Measurements from ENCODE around the gene MMEL1.

DNA sequence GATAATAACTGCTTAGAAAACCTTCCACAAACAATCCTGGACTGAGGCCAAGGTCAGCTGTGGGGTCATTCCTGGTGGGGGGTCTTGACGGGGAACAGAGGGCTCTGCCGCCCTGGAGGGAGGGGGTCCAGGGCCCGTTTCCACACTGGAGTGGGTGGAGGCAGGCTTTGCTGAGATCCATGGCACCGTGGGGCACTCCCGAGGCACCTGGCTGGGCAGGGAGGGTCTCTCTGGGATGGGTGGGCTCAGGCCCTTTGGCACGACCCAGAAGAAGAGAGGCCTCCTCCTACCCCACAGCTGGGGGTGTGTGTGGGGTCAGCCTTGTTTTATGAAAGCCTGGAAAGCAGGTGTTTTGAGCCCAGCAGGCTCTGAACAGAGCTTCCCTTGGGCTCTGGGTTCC, 5.1 kb downstream of the MMEL1 start:
- TF ChIP-seq, protein P1, sequence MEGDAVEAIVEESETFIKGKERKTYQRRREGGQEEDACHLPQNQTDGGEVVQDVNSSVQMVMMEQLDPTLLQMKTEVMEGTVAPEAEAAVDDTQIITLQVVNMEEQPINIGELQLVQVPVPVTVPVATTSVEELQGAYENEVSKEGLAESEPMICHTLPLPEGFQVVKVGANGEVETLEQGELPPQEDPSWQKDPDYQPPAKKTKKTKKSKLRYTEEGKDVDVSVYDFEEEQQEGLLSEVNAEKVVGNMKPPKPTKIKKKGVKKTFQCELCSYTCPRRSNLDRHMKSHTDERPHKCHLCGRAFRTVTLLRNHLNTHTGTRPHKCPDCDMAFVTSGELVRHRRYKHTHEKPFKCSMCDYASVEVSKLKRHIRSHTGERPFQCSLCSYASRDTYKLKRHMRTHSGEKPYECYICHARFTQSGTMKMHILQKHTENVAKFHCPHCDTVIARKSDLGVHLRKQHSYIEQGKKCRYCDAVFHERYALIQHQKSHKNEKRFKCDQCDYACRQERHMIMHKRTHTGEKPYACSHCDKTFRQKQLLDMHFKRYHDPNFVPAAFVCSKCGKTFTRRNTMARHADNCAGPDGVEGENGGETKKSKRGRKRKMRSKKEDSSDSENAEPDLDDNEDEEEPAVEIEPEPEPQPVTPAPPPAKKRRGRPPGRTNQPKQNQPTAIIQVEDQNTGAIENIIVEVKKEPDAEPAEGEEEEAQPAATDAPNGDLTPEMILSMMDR (conservative IDR thresholded peaks at IDR 0.05; ENCODE audit: low read depth, low read length) = no peak
- no peak for TF ChIP-seq EZH2 (IDR thresholded peaks at IDR 0.05; ENCODE audit: low read length, unreplicated experiment)
- TF ChIP-seq EZH2phosphoT487 (IDR thresholded peaks at IDR 0.05; ENCODE audit: borderline replicate concordance, low read length) = no peak
